Astrocyte (in vitro differentiated cells and primary cell): ENCODE measurements around the gene MYO1E. TPM values are rescaled to one million over a fixed set of nuclear protein-coding genes. Genes with fewer than 3 reads are reported as not detected.

Experiments
- DNase-seq: peaks from one replicate; pipeline ENCODE4 v3.0.0-alpha.2; 2010; ENCODE audit warnings: low read depth
- FAIRE-seq: peaks from 2 replicates; lab custom pipeline; 2011; peaks lifted over from hg19 to GRCh38; lab: Jason Lieb, UNC
- H2AFZ ChIP-seq: 2 replicates; pipeline ENCODE4 v1.6.0; 2012; ENCODE audit warnings: low read depth, low read length, inconsistent platforms
- H3K27ac ChIP-seq: 2 replicates; pipeline ENCODE4 v1.5.1; 2011; ENCODE audit warnings: low read depth, low read length, inconsistent platforms
- H3K27me3 ChIP-seq: 2 replicates; pipeline ENCODE4 v1.6.0; 2011; ENCODE audit warnings: low read length, inconsistent platforms; ENCODE audit not compliant: insufficient read depth
- H3K36me3 ChIP-seq: 2 replicates; pipeline ENCODE4 v1.5.1; 2011; ENCODE audit warnings: low read length, inconsistent platforms; ENCODE audit not compliant: insufficient read depth
- H3K4me1 ChIP-seq: 2 replicates; pipeline ENCODE4 v1.5.1; 2011; ENCODE audit warnings: low read length, inconsistent platforms; ENCODE audit not compliant: insufficient read depth
- H3K4me2 ChIP-seq: 2 replicates; pipeline ENCODE4 v1.6.0; 2012; ENCODE audit warnings: low read length, inconsistent platforms
- H3K4me3 ChIP-seq: 2 replicates; pipeline ENCODE4 v1.5.1; 2011; ENCODE audit warnings: low read depth, mild to moderate bottlenecking, low read length, inconsistent platforms; ENCODE audit not compliant: insufficient read depth
- H3K79me2 ChIP-seq: 2 replicates; pipeline ENCODE4 v1.6.0; 2012; ENCODE audit warnings: mild to moderate bottlenecking, low read length, inconsistent platforms; ENCODE audit not compliant: insufficient read depth
- H3K9ac ChIP-seq: 2 replicates; pipeline ENCODE4 v1.6.0; 2012; ENCODE audit warnings: mild to moderate bottlenecking, low read length, inconsistent platforms
- H3K9me3 ChIP-seq: 2 replicates; pipeline ENCODE4 v1.5.1; 2012; ENCODE audit warnings: low read depth, mild to moderate bottlenecking, low read length, inconsistent platforms; ENCODE audit not compliant: insufficient read depth
- H4K20me1 ChIP-seq: 2 replicates; pipeline ENCODE4 v1.6.0; 2012; ENCODE audit warnings: low read length, inconsistent platforms; ENCODE audit not compliant: insufficient read depth
- H3K27ac Mint-ChIP-seq: one replicate; pipeline ENCODE4 v1.8.0; 2021; ENCODE audit warnings: mild to moderate bottlenecking, mixed read lengths; ENCODE audit not compliant: unreplicated experiment
- H3K27me3 Mint-ChIP-seq: one replicate; pipeline ENCODE4 v1.8.0; 2021; ENCODE audit warnings: low read depth, mixed read lengths; ENCODE audit not compliant: unreplicated experiment
- H3K36me3 Mint-ChIP-seq: one replicate; pipeline ENCODE4 v1.8.0; 2021; ENCODE audit warnings: low read depth, mixed read lengths; ENCODE audit not compliant: unreplicated experiment
- H3K4me1 Mint-ChIP-seq: one replicate; pipeline ENCODE4 v1.8.0; 2021; ENCODE audit warnings: low read depth, mixed read lengths; ENCODE audit not compliant: unreplicated experiment
- H3K4me3 Mint-ChIP-seq: one replicate; pipeline ENCODE4 v1.8.0; 2021; ENCODE audit warnings: mild to moderate bottlenecking, moderate library complexity, mixed read lengths; ENCODE audit not compliant: unreplicated experiment
- H3K9me3 Mint-ChIP-seq: one replicate; pipeline ENCODE4 v1.8.0; 2021; ENCODE audit warnings: mild to moderate bottlenecking, mixed read lengths; ENCODE audit not compliant: unreplicated experiment
- CTCF ChIP-seq: IDR thresholded peaks from 2 replicates; pipeline ENCODE4 v1.5.1; 2011; ENCODE audit warnings: low read depth, mild to moderate bottlenecking, inconsistent platforms, low read length, moderate library complexity; ENCODE audit not compliant: insufficient read depth
- EZH2 ChIP-seq: IDR thresholded peaks from 2 replicates; pipeline ENCODE4 v1.6.1; 2012; ENCODE audit warnings: mild to moderate bottlenecking, low read length, inconsistent platforms; ENCODE audit not compliant: insufficient read depth
- total RNA-seq: library from RNA; stranded (reverse); gene quantifications from 2 replicates; pipeline ENCODE4 v1.2.1, GENCODE V29; 2021

Gene MYO1E
- total RNA-seq, 1 donor from 2014 or later = 227 TPM

DNA sequence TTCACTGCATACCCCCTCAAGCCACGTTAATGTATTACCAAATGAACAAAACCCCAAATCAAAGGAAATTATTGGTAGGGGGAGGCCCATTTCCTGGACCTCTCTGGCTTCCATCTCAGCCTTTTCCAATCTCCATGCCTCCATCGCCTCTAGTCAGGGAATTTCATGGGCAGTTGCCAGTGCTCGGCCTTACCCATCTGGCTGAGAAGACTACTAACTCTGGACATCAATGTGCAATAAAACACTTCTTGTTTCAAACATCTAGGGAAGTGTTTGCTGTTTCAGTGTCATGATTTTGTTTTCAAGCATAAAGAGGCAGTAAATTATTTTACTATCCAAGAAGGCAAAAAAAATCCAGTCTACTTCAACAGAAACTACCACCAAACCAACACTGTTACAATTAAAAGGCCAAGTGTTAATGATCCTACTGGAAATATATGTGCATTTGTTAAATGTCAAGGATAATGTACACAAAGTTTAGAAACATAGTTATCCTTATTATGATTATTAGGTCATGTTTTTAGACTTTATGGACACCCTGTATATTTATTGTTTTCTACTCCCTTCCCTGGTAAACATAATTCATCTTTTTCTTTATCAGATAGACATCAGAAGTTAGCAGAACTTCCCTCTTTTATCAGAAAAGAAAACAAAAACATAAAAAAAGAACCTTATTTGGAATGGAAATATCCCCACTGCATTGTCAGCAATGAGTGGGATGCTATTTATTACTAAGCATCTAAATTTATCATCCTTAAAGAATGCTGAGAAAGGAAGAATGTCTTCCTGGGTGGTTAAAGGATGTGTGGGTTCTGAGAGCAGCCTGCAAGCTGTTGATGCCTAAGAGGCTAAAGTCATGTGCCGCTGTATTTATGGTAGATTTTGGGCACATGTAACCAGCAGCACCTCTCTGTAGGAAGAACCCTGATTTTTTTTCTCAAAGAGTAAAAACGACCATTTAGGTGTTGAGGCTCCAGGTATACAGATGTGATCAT lies 150.9 kb downstream of the MYO1E start:
- Histone ChIP-seq H3K79me2 (no peaks in the 10 kb centered on the region), H3K9ac (peak overlapping the region; percentile 28), H3K9me3 (no peaks in the 10 kb centered on the region), H3K4me3 (no peak overlapping the region), H3K4me1 (peaks cover 14% of the 10 kb centered on the region), H3K36me3 (peaks cover 22% of the 10 kb centered on the region), H3K27me3 (no peaks in the 10 kb centered on the region), H4K20me1 (no peaks in the 10 kb centered on the region), H3K27ac (peak overlapping the region; percentile 73), H3K4me2 (peak overlapping the region; percentile 53), H2AFZ (no peak overlapping the region)
- DNase-seq = peak; percentile 88
- Mint-ChIP-seq H3K27me3 (no peaks in the 10 kb centered on the region), H3K4me1 (peaks cover 12% of the 10 kb centered on the region), H3K27ac (peak overlapping the region; percentile 98), H3K4me3 (no peak overlapping the region), H3K36me3 (peaks cover 40% of the 10 kb centered on the region), H3K9me3 (no peaks in the 10 kb centered on the region)
- FAIRE-seq = peak; percentile 74
- TF ChIP-seq CTCF (no peak), EZH2 (no peak)

DNA sequence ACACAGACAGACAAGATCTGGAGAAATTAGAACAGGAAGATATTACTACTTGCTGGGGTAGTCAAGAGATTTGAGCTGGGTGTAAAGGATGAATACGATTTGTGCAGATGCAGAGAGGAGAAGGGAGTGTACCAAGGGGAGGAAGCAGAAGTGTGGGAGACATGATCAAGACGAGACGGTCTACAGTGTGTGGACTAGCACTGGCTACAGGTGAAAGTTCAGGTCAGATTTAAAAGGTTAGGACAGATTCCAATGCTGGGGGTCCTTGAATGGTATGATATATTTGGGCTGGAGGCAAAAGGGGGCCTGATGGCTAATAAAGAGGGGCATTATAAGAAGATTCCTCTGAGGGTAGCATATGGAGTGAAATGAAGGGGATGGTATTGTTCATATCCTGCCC lies 154.0 kb downstream of the MYO1E start:
- TF ChIP-seq EZH2 (no peak), CTCF (no peak)
- Histone ChIP-seq H2AFZ (no peak overlapping the region), H3K4me3 (no peak overlapping the region), H3K4me1 (peaks cover 14% of the 10 kb centered on the region), H3K27me3 (no peaks in the 10 kb centered on the region), H3K27ac (no peak overlapping the region), H4K20me1 (no peaks in the 10 kb centered on the region), H3K4me2 (no peak overlapping the region), H3K9ac (no peak overlapping the region), H3K9me3 (no peaks in the 10 kb centered on the region), H3K36me3 (peaks cover 47% of the 10 kb centered on the region), H3K79me2 (no peaks in the 10 kb centered on the region)
- Mint-ChIP-seq H3K27ac (no peak overlapping the region), H3K4me3 (no peak overlapping the region), H3K36me3 (peaks cover 38% of the 10 kb centered on the region), H3K9me3 (peaks cover 2% of the 10 kb centered on the region), H3K27me3 (no peaks in the 10 kb centered on the region), H3K4me1 (peaks cover 11% of the 10 kb centered on the region)
- no peak for FAIRE-seq
- DNase-seq = no peak
